Activated T-helper 1 cell treated with Interleukin-2 at 50 U/mL for 16 hours (primary cell): ENCODE data around the gene MST1R.
"Not testable (repeated sequence)": the region's sequence is repeated elsewhere in the genome, so short reads cannot be mapped to it uniquely, and the experiment has no call there.

Experiments used
- DNase-seq: peaks from one replicate; pipeline ENCODE4 v3.0.0-alpha.2; 2020; ENCODE audit warnings: low read depth

The MST1R gene

DNA sequence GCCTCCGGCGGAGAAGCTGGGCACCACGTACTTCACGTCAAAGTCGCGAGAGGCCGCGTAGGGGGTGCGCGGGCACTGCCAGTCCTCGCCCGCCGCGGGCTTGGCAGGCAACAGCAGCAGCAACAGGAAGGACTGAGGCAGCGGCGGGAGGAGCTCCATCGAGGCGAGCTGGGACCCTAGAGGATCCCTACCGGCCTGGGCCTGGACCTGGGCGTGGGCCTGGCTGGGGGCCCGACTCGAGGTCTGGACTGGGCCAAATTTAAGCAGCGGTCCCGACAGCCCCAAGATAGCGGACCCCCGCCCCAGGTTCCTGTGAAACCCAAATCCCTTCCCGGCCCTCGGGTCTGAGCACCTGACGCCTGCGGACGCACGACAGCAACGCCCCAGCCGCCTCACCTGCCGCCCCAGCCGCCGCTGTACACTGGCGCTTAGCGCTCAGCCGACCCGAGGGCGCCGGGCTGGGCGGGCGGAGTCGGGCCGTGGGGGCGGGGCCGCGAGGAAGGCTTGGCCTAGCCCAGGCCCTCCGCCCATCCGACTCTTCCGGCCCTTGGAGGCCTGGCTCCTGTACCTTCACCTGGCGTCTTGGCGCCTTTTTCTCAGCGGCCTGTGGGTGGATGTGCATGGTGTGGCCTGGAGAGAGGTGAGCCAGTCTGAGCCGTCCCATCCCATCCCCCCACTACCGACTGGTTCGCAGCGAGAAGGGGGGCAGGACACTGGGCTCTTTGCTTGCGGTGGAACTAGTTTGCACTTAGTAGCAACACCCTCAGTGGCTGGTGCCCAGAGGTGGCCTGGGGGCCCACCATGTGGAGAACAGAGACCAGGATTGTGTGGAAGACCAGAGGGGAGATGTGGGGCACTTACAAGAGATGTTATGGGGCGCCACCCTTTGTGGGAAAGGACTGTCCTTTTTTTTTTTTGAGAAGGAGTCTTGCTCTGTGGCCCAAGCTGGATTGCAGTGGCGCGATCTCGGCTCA lies at the start of gene MST1R:
Gene MST1R (minus strand): TSS at position 423 of the 974 bp plus-strand sequence. CDS start 264 bp downstream, at position 159.
- peak; percentile 79 for DNase-seq

DNA sequence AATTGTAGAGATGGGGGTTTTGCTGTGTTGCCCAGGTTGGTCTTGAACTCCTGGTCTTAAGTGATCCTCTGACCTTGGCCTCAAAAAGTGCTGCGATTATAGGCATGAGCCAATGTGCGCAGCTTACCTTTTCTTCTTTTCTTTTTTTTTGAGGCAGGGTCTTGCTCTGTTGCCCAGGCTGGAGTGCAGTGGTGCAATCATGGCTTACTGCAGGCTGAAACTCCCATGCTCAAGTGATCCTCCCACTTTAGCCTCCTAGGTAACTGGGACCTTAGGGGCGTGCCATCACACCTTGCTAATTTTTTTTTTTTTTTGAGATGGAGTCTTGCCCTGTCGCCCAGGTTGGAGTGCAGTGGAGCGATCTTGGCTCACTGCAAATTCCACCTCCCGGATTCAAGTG lies 49.3 kb upstream of the MST1R start:
- no peak for DNase-seq

- no peak for DNase-seq
Measured at GRCh38 chr3:49942651-49943050, 39.0 kb upstream of the MST1R start.

DNA sequence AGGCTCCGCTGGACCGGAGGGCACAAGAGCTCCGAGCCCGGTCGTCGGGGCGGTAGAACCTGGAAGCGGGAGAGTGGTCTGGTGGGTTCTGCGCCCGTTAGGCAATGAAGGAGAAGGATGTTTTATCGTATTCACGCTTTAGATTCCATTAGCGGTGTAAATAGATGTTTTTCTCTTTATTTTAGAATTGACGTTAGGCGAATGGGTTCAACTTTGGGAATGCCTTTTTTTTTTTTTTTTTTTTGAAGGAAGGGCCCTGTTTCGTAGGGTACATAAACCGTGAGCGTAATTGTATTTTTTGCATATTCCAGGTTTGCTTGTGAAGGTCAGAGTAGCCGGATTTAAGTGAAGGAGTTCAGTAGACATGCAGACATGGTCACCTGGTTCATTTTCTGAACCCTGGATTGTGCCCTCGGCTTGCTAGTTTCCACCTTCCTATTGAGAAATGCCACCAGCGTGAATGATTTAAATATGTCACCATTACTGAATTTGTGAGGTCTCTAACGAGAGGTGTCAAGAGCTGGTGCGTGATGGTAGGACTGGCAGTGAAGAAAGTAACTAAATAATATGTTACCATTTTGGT lies 37.1 kb upstream of the MST1R start:
- no peak for DNase-seq

DNA sequence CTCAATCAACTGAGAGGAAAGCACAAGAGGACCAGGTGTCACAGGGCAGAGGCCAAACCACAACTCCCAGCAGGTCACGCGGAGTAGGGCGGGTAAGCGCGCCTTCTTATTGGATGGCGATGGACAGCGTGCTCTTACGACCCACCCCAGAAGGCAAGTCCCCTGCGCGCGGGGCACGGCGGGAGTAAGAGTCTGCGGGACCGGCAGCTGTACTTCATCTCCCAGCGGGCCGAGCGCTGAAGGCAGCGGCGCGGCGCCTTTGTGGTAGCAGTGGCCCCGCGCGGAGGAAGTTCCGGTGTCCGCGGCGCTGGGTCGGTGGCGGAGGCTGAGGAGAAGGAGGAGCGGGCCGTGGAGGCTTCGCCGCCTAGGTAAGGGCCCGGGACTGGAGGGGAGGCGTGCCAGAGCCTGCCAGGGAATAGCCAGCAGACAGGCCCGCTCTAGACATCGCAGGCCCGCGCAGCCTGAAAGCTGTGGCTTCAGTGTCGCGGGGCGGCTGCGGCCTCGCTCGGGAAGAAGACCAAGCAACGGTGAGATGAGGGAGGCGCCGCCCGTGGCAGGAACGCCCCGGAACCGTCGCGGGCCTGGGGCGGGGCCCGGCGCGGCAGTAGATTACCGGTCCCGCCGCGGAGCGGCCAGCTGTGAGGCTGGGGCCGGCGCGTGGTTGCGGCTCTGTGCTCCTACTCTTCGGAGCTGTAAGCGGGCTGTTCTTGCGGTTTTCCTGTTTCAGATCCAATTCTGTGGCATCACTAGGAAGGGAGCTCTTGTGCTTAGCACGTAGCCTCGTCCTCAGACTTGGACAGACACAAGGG lies 36.4 kb upstream of the MST1R start, which contains the start of gene RBM6:
Gene RBM6 (plus strand): TSS at position 293 of the 809 bp plus-strand sequence. CDS start 22,492 bp downstream, outside the sequence.
- DNase-seq, result peak; percentile 88

GRCh38 chr3:49937090-49937489 lies 33.4 kb upstream of the MST1R start:
- DNase-seq, result no peak

DNA sequence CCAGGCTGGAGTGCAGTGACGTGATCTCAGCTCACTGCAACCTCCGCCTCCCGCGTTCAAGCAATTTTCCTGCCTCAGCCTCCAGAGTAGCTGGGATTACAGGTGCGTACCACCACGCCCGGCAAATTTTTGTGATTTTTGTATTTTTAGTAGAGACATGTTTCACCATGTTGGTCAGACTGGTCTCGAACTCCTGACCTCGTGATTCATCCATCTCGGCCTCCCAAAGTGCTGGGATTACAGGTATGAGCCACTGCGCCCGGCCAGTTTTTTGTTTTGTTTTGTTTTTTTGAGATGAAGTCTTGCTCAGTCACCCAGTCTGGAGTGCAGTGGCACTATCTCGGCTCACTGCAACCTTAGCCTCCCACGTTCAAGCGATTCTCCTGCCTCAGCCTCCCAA lies 28.6 kb upstream of the MST1R start:
- not testable (repeated sequence) for DNase-seq

GRCh38 chr3:49930922-49931321 lies 27.2 kb upstream of the MST1R start:
- no peak for DNase-seq

- no peak for DNase-seq
Measured at GRCh38 chr3:49930168-49930690, 26.6 kb upstream of the MST1R start.

GRCh38 chr3:49929291-49930167 lies 25.9 kb upstream of the MST1R start, which contains the start of gene MON1A:
TSS of gene MON1A (minus strand) at chr3:49929811. CDS start at chr3:49913346, 16,465 bp downstream.
- DNase-seq, result peak; percentile 72

DNA sequence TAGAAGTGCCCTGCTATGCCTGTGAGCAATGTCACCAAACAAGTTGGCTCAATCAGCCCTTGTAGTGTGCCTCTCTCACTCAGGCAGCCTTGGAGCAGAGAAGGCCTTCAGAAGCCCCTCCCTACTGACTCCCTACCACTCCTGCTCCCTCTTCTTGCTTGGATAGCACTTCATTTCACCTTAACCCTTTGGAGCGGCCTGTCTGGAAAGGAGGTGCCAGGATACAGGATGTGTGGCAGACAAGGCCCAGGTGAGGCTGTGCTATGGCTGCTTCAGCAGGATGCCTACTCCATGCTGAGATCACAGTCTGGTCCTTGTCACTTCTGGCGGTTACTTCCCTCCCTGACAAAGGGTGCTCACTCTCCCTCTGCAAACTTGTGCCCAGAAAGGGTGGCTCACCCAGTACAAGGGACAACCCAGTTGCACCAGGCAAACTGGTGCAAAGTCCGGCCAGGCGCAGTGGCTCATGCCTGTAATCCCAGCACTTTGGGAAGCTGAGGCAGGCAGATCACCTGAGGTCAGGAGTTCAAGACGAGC lies 24.9 kb upstream of the MST1R start:
- no peak for DNase-seq

- no peak for DNase-seq
Measured at GRCh38 chr3:49927798-49928197, 24.1 kb upstream of the MST1R start.

DNA sequence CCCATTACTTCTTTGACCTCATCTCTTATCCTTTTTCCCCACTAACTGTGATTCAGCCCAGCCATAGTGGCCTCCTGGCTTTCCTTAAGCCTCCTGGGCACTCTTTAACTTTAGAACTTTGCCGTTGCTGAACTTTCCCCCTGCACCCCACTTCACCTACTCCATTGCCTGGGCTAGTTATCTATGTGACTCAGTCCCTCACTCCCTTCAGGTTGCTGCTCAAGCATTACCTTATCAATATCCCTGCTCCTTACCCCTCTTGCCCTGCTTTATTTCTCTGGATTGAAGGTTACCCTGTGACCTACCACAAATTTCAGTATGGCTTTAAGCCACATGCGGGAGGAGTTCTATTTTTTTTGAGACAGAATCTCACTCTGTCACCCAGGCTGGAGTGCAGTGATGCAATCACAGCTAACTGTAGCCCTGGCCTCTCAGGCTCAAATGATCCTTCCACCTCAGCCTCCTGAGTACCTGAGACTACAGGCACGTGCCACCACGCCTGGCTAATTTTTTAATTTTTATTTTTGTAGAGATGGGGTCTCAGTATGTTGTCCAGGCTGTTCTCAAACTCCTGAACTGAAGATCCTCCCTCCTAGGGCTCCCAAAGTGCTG lies 22.6 kb upstream of the MST1R start:
- no peak for DNase-seq

DNA sequence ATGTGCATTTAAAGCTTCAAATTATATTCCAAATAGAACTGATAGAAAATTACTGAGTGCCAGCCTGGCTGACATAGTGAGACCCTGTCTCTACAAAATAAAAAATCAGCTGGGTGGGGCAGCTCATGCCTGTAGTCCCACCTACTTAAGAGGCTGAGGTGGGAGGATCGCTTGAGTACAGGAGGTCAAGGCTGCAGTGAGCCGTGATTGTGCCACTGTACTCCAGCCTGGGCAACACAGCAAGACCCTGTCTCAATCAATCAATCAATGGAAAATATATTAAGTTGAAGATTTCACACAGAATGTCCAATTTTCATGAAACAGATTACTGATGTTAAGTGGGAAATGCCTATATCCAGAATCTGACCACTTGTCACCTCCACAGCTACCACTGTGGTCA lies 21.8 kb upstream of the MST1R start:
- no peak for DNase-seq

GRCh38 chr3:49924683-49925082 lies 21.0 kb upstream of the MST1R start:
- DNase-seq, result no peak

DNA sequence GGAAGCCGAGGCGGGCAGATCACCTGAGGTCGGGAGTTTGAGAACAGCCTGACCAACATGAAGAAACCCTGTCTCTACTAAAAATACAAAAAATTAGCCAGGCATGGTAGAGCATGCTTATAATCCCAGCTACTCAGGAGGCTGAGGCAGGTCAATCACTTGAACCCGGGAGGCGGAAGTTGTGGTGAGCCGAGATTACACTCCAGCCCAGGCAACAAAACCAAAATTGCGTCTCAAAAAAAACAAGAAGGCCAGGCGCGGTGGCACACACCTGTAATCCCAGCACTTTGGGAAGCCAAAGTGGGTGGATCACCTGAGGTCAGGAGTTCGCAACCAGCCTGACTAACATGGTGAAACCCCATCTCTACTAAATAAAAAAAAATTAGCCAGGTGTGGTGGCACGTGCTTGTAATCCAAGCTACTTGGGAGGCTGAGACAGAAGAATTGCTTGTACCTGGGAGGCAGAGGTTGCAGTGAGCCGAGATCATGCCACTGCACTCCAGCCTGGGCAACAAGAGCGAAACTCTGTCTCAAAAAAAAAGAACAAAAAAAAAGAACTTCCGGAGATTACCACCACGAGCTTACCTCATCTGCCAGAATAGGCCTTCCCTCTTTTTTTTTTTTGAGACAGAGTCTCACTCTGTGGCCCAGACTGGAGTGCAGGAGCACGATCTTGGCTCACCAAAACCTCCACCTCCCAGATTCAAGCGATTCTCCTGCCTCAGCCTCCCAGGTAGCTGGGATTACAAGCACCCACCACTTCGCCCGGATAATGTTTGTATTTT lies 14.3 kb upstream of the MST1R start:
- DNase-seq, result not testable (repeated sequence)

DNA sequence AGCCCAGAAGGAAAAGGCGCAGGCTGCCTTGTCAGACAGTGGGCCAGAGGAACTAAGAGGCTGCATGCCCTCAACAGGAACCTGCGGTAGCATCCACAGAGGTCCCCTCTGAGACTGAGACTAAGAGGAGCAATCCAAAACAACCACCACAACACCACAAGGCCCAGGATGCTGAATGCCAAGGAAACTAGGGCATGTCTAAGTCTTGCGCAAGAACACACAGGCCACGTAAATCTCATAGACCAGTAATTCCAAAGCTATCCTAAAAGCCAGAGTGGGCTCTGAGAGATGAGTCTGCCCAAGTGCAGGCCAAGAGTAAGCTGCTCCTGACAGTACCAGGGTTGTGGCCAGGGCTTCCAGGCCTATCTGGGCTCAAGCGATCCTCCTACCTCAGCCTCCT lies 13.0 kb upstream of the MST1R start:
- DNase-seq, result no peak

GRCh38 chr3:49914906-49915305 lies 11.2 kb upstream of the MST1R start:
- DNase-seq, result no peak

- no peak for DNase-seq
Measured at GRCh38 chr3:49912881-49913281, 9.2 kb upstream of the MST1R start.
